Measurements from ENCODE around the gene SPACA4.

SPACA4 gene

DNA sequence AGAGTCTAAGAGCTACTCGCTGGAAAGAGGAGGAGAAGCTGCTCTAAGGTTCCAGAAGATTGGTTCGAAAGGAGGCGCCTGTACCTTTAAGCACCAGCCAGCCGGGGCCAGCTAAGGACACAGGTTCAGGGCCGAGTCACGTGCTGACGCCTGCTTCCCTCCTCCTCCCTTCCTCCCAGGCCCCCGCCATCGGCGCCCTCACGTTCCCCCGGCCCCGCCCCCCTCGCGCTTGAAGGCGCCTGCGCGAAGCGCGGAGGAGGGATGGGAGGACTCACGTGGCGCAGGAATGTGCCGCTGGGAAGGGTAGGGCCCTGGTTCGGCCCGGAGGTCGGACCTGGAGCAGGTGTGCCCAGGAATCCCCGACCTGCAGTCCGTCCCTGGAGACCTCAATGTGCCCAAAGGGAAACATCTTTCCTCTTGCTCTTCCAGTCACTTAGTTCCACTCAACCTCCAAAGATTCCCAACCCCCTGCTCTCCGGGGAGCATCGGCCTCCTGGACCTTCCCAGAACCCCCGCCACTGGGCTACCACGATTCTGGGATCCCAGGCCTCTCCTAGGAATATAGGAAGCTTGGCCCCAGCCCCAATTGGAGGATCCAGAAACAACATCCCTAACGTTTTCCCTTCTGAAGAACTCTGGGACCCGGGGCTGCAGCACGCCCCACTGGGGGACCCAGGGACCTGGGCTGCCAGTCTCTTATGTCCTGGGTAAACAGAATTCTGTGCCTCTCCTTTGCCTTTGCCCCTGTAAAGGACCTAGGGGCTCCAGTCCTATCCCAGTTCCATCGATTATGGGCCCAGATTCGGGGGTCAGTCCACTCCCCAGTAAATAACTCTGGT, 28.1 kb downstream of the SPACA4 start:
- peak; percentile 95 for DNase-seq (ENCODE audit: low read depth)

DNA sequence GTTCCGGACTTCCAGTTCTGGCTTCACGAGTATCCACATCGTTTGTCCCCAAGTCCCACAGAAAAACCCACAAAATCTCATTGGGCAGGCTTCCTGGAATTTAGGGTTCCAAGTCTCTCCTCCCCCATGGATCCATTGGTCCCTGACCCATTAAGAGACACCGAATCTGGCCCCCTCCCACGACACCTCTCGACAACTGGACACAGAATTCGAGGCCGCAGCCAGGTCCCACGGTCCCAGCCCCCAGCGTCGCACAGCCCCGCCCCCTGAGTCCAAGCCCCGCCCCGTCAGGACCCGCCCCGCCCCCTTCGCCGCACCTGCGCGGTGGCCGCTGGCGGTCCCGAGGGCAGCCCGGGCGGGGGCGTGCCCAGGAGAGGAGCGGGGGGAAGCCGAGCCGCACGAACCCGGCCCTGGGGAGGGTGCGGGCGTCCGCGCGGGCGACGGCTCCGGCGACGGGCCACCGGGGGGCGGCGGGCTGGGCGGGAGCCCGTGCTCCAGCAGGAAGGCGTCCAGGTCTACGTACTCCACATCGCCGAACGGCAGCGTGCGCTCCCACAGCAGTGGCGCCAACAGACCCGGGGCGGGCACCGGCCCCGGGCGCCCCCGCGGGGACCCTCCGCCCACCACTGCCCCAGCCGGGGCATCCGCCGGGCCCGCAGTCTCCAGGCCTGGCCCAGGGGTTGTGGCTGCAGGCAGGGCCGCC, 28.9 kb downstream of the SPACA4 start:
- peak; percentile 50 for DNase-seq (ENCODE audit: low read depth)

DNA sequence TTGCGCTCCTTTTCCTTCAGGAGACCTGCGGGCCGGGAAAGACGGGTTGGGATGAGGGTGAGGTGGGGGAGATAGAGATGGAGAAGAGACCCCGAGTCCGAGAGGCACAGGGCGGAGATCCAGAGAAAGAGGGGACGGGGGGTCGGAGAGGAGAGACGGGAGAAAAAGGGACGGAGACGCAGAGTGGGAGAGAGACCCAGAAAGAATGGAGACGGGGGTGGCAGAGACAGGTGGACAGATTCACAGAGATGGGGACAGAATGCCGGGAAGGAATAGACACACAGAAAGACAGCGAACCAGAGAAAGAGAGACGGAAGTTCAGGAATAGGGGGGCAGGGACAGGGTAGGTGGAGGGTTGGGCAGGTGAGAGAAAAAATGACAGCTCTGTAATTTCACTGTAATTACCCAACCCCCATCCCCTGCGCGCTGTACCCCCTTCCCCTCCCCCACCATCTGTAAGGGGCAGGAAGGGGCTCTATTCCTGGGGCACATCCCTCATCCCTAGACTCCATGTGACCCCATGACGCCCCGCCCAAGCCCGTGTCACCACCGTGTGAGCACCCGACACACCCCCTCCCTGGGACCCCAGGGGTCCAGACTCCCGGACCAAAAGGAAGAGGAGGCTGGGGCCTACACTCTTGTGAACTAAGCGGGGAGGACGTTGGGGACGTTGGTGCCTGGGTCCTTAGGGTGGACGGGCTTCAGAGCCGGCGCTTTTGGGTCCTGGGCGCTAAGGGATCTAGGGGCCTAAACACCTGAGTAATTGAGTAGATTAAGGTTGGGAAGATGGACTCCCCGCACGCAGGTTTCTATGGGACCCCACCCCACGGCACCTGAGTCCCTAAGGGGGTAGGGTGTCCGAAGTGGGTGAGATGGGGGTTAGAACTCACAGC, 29.7 kb downstream of the SPACA4 start:
- no peak for DNase-seq (ENCODE audit: low read depth)

GRCh38 chr19:48636859-48637448, 30.4 kb downstream of the SPACA4 start, which contains the start of gene DBP:
TSS of gene DBP (minus strand) at chr19:48637379. CDS start at chr19:48636994, 385 bp downstream.
- DNase-seq (ENCODE audit: low read depth): peak; percentile 40

- DNase-seq (ENCODE audit: low read depth): peak; percentile 96
Observed at GRCh38 chr19:48637449-48637947, 31.0 kb downstream of the SPACA4 start.

DNA sequence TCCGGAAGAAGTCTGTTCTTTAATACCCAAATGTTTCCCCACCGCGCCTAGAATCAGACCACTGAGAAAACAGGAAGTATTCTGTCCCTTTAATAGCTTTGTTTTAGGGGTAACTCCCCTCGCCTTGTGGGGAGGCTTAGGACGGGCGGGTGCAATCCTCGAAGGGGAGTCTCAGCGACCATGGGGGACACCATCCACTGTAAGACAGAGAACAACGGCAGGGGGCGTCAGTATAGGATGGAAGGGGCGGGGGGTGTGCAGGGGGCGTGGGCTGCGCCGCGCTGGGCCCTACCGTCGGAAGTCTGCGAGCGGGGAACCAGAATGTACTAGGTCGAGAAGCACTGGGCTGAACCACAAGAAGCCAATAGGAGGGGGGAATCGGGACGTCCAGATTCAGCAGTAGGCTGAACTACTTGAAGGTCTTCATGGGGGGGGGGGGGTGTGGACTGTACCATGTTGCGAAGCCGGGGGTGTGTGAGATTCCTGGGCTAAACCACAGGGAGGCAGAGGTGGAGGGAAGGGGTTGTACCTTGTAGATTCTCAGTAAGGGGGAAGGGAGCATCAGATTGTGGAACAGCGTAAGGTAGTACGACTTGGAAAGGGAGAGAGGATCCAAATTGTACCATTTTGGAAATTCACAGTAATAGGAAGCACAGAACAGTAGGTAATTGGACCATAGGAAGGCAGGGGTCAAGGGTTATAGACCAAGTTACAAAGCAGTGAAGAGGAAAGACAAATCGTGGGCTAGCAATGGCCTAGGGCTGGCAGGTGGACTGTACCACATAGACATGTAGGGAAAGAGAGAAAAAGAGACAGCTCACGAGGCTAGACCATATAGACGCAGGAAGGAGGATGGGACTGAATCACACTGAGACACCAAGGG, 31.6 kb downstream of the SPACA4 start:
- peak; percentile 91 for DNase-seq (ENCODE audit: low read depth)

DNA sequence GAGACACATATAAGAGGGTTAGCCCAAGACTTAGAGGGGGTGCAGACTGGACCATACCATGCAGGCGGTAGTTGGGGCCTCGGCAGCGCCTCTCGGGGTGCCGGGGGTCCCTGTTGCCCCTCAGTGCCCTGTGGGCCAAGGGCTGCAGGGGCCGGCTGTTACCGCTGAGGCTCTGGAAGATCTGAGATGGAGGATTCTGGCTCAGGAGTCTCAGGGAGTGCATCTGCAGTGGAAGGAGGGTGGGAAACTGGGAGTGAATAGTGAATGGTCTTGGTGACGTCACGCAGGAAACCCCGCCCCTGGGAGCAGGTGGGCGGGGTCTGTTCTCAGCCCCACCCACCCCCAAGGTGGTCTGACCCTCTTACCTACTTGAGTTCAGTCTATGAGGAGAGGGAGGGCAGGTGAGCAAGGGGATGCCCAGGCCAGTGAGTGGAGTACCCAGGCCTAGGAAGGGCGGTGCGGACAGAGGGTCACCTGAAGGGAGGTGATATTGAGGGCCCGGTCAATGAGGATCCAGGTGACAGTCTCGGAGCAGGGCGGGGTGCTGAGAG, 32.4 kb downstream of the SPACA4 start:
- DNase-seq (ENCODE audit: low read depth): no peak

DNA sequence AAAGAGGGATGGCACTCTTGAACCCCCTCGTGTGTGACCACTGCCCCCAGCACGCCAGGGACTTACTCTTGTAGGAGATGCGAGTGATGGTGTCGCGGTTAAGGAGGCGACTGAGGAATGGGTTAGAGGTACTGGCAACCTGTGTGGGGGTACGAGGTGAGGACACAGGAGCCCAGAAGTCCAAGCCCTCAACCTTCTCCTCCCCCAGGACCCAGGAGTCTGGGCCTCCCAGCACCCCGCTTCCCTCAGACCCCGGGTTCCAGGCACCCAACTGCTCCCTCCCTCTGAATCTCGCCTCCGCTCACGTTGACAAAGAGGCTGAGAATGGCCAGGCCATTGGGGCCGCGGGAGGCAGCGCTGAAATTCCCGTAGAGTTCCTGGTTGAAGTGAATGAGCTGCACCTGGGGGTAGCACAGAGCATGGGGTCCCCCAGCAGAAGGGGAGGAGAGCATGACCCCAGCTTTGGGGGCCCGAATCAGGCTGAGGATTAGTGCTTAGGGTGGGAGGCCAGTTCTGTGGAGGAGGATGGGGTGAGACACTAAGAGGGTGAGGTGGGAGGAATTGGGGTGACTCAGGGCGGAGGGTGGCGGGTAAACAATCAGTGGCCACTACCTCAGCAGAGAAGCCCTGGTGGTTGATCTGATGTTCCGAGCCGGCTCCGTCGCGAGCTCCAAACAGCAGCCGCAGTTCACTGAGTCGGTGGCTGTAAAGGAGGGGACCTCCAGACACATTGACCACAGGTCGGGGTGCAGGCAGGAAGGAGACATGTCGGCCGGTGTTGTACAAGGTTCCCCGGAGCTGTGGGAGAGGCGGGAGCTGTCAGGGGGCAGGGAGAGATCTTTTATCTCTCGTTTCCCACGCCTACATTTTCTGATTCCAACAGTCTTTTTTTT, 33.2 kb downstream of the SPACA4 start:
- no peak for DNase-seq (ENCODE audit: low read depth)

GRCh38 chr19:48641850-48642249, 35.3 kb downstream of the SPACA4 start:
- no peak for DNase-seq (ENCODE audit: low read depth)

DNA sequence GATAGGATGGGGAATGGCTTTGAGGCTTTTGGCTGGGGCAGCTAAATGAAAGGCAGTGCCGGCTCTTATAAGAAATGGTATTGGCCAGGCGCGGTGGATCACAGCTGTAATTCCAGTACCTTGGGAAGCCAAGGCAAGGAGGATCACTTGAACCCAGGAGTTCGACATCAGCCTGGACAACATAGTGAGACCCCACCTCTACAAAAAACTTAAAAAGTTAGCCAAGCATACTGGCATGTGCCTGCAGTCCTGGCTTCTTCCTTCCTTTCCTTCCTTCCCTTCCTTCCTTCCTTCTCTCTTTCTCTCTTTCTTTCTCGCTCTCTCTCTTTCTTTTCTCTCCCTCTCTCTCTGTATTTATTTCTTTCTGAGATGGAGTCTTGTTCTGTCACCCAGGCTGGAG, 36.3 kb downstream of the SPACA4 start:
- DNase-seq (ENCODE audit: low read depth): no peak

- DNase-seq (ENCODE audit: low read depth): no peak
Observed at GRCh38 chr19:48644355-48644754, 37.8 kb downstream of the SPACA4 start.

GRCh38 chr19:48644839-48645619, 38.5 kb downstream of the SPACA4 start:
- DNase-seq (ENCODE audit: low read depth): peak; percentile 75

- no peak for DNase-seq (ENCODE audit: low read depth)
Observed at GRCh38 chr19:48645620-48646000, 39.1 kb downstream of the SPACA4 start.

- peak; percentile 87 for DNase-seq (ENCODE audit: low read depth)
Observed at GRCh38 chr19:48646001-48646721, 39.6 kb downstream of the SPACA4 start, which contains the start of gene CA11. TSS of gene CA11 (minus strand) at chr19:48646187. CDS start at chr19:48645632, 555 bp downstream.

GRCh38 chr19:48646722-48647216, 40.2 kb downstream of the SPACA4 start:
- DNase-seq (ENCODE audit: low read depth): no peak

DNA sequence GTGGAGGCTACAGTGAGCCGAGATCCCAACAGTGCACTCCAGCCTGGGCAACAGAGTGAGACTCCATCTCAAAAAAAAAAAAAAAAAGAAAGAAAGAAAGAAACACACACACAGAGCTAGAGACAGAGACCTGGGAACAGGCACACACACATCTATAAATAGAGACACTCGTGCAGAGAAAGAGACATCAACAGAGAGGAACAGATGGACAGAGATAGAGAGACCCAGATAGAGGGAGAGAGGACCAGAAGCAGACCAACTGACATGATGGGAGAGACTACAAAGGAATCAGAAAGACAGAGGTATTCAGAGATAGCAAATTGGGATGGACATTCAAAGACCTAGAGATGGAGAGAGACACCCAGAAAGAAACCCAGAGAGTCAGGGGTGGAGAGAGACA, 41.6 kb downstream of the SPACA4 start:
- no peak for DNase-seq (ENCODE audit: low read depth)

GRCh38 chr19:48650974-48651682, 44.6 kb downstream of the SPACA4 start:
- no peak for DNase-seq (ENCODE audit: low read depth)
